Cardiac septum (tissue), 1 donor: ENCODE data around the gene KRTAP29-1. TPM values are rescaled to one million over a fixed set of nuclear protein-coding genes. Genes with fewer than 3 reads are reported as not detected.
A peak's percentile ranks its signal among the peaks of the same experiment; 100 is the strongest.
"Not testable (repeated sequence)": the region's sequence is repeated elsewhere in the genome, so short reads cannot be mapped to it uniquely, and the experiment has no call there.

Source experiments
- DNase-seq: peaks from one replicate; pipeline ENCODE4 v3.0.0-alpha.2; 2020; ENCODE audit warnings: low spot score
- intact Hi-C: fragments of 100-400 bp; cut with DNase I; formaldehyde crosslinking; loops from one replicate; pipeline ENCODE4 v1.14.0; 2022
- long read RNA-seq: library from polyadenylated mRNA; unstranded; transcript quantifications from one replicate; pipeline ENCODE4 v2.0.0, GENCODE V29; 2021
- total RNA-seq: library from RNA; stranded (reverse); fragmentation: NEBNext Ultra II Directional; extraction: Animal tissue kit (Norgen Biotek cat#: 25700); gene quantifications from one replicate; pipeline ENCODE4 v1.2.1, GENCODE V29; 2021
- donor health status: DM: no; HTN: no; CAD: no.

The KRTAP29-1 gene, protein sequence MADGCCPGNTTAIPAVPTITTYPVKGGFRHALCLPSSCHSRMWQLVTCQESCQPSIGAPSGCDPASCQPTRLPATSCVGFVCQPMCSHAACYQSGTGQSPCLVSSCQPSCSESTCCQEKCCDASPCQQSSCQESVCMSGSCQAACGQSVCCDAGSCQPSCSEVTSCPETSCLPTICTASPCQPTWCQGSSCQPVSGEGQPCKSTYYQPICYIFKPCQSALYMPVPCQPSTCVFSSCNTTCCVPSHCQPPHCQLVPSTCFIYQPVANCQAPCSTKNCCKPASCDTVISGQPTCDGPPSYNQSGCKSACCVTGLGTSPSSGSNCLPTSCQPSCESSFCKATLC
- total RNA-seq: not detected
- long read RNA-seq: 0 reads

DNA sequence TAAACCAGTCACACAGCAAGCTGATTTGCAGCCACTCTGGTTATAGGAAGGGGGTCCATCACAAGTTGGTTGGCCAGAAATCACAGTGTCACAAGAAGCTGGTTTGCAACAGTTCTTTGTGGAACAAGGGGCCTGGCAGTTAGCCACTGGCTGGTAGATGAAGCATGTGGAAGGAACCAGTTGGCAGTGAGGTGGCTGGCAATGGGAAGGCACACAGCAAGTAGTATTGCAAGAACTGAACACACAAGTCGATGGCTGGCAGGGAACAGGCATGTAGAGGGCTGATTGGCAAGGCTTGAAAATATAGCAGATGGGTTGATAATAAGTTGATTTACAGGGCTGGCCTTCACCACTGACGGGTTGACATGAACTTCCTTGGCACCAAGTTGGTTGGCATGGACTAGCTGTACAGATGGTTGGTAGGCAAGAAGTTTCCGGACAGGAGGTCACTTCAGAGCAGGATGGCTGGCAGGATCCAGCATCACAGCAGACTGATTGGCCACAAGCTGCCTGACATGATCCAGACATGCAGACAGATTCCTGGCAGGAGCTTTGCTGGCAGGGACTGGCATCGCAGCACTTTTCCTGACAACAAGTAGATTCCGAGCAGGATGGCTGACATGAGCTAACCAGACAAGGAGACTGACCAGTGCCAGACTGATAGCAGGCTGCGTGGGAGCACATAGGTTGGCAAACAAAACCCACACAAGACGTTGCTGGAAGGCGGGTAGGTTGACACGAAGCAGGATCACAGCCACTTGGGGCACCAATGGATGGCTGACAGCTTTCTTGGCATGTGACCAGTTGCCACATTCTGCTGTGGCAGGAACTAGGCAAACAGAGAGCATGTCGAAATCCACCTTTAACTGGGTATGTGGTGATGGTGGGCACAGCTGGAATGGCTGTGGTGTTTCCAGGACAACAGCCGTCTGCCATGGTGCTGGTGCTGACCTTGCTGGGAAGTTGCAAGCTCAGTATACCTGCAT, at the start of gene KRTAP29-1:
Gene KRTAP29-1, minus strand, starts transcription at position 936 of the 986 bp plus-strand sequence. Its CDS starts 0 bp downstream, at position 936.
- DNase-seq: peak; percentile 79
- intact Hi-C loops: loop anchor here (2.0 kb wide), 1 partner anchor 163 kb away; no protein-coding TSS in a partner anchor

DNA sequence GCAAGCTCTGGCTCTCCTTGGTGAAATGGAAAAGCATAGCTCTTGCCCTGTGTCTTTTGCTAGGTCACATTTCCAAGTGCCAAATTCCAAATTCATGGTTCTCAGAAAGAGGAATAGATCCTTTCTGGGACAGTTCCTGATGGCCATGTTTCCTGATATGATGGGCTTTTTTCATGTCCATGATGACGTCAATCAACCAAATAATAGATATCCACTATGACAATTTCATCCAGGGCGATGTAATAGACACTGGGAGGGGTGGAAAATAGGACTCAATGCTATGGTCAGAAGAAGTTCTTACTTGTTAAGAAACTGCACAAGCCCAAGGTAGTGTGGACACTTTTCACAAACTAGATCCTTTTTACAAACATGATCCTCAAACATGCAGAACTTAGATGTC, 48.5 kb upstream of the KRTAP29-1 start:
- no peak for DNase-seq
- intact Hi-C loops: no loop called here

DNA sequence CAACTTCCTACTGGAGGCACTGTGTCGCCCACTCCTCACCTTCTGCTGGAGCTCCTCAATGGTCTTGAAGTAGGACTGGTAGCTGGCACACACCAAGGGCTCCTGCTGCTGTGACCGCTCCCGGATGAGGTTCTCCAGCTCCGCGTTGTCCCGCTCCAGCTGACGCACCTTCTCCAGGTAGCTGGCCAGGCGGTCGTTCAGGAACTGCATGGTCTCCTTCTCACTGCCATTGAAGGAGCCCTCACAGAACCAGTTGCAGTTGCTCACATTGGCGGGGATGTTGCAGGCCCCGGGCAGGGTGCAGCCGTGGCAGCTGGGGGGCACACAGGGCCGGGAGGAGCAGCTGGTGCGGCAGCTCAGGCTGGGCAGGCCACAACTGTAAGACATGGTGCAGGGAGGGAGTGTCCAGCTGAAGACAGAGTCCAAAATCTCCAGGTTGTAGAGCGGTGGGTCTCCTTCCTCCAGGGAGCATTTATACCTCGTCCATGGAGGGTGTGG, 47.8 kb upstream of the KRTAP29-1 start, which contains the start of gene KRT33A:
Gene KRT33A, minus strand, starts transcription at position 448 of the 498 bp plus-strand sequence. Its CDS starts 61 bp downstream, at position 387.
- DNase-seq, intact Hi-C loops: not testable (repeated sequence)

DNA sequence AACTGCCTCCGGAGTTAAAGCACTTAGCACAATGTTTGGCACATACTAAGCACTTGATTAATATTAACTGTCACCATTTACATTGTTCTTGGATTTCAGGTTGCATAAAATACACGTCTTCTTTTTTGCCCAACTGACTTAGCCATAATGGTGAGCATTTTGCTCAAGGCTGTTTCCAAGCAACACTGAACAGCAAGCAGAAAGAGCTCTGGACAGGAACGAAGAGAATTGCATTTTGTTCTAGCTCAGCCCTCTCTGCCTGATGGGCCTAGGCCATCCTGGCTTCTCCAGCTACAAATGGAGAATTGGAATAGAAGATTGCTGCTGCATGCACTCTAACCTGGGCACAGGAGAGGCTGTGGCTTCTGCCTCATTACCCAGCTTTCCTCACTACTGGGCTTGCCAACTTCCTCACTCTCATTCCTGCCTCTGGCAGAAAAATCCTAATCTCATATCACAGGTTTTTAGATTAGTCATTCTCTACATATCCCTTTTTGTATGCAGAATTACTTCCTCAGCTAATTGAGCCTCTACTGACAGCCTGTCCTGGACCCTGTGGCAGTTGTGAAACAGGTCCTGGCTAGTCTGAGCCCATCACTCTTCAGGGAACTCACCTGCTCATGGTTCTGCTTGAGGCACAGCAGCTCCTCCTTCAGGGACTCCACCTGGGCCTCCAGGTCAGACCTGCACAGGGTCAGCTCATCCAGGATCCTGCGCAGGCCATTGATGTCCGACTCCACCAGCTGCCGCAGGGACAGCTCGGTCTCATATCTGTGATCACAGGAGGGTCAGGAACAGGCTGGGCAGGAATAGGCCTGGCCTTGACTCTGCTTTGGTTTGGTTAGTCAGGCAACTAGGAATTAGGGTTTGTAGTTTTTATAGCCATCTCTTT, 45.5 kb upstream of the KRTAP29-1 start:
- intact Hi-C loops: no loop called here
- no peak for DNase-seq

DNA sequence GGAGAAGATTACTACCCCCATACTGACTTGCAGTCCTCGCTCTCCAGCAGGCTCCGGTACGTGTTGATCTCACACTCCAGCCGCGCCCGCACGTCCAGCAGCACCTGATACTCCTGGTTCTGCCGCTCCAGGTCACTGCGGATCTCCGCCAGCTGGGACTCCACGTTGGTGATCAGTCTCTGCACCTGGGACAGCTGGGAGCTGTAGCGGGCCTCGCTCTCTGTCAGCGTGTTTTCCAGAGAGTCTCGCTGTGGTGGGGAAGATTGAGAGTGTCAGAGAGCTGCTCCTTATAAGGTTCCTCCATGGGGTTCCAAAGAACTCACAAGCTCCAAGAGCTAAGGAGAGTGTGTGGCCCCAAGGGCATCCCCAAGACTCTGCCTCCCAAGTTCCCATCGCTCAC, 43.8 kb upstream of the KRTAP29-1 start:
- intact Hi-C loops, DNase-seq: not testable (repeated sequence)

DNA sequence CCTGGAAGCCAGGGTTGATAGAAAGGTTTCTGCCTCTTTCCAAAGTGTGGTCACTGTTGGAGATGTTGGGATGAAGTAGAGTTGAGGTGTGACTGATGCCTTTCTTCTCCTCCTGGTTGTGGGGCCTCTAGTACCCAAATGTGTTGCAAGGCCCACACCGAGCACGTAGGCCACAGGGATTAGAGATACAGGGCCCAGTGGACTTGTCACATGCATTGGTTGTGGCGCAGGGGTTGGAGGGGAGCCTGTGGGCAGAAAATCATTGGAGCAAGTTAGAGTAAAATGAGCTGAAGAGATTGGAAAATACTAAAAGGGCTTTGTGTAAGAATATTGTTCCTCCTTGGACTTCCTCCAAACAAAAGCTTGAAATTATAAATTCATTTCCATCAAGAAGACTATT, 43.3 kb upstream of the KRTAP29-1 start:
- intact Hi-C loops: no loop called here
- no peak for DNase-seq

DNA sequence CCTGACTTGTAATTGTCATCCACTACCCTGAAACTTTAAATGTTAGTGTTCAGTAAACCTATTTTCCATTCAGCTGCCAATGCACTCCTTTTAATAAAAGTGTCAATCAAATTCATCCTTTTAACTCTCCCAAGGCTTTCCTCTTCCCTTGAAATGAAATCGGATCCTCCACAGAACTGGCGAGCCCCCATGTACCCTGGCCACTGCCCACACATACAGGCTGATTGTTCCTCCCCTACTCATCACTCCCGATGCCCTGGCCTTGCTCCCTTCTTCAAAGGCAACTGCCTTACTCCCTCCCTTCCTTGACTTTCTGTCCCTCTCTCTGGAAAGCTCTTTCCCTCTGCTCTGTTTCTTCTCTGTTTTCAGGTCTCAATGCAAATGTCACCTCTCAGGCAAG, 40.4 kb upstream of the KRTAP29-1 start:
- DNase-seq: no peak
- intact Hi-C loops: no loop called here

DNA sequence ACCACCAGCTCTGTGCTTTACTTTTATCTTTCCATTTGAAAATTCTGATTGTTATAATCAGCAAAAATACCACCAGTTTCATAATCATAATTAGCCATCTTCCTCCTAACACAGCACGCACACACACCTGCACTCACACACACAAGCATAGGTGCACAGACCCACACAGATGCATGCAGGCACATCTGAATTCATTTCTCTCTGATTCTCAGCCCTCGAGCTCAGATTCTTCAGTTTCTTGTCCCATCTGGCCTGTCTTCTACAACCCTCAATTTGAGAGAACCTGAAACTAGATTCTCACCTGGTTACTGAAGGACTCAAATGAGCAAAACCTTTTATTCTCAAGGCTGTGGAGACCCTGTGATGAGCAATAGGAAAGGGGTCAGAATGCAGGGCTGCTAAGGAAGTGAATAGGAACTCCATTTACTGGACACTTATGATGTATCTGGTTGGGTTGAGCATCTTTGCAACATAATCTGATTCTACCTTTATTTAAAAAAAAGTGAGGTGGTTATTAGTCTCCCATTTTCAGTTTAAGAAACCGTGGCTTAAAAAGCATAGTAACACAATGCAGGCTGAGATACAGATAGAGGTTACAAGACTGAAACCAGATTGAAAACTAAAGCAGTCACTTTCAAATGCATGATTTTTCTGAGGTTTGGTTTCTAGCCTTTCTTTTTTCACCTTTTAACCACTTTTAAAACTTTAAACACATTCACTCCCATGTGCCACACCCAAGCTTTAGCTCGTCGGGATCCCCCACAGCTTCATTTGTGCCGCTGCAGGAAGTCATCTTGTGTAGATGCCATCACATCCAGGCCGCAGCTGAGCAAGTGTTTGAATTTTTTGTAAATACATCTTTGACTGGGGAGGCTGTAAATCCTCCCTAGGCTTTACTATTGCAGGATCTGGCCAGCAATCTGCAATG, 38.5 kb upstream of the KRTAP29-1 start:
- no peak for DNase-seq
- intact Hi-C loops: no loop called here

DNA sequence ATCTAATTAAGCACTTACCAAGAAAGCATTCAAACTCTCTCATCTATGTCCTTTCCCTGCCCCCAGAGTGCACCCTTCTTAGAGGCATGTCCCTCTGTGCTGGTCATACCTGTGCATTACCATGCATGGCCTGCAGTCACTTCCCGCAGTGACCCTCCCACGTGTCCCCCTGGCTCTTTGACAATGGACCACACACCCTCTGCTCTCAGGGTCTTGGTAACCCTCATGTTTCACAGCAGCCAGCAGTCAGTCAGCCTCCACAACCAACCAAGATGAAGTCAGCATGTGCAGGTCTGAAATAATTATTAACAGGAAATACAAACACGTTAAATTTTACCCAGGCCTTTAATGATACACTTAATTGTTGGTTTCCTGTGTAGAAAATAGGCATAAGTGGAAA, 37.8 kb upstream of the KRTAP29-1 start:
- no peak for DNase-seq
- intact Hi-C loops: no loop called here

DNA sequence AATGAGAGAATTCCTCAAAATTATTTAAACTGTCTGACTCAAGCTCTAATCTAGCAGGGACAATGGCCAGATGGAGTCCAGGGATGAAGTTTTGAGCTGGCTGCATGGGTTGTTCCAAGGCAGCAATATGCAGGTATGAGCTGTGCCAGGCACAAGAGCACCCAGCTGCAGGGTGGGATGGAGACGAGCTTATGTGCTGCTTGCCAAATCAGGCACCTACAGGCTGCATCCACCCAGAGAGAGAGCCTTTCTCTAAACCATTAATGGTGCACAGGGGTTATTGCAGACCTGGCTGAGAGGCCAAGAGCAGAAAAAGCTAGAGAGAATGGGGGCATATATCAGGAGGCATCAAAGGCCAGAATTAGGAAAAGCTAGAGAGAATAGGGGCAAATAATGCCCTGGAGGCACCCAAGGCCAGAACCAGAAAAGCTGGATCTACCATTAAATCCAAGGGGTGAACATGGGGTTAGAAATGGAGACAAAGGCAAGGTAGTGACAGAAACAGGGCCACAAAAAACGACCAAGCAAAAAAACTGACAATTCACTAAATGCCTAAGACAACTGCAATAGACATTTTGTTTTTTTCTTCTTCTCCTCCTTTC, 37.0 kb upstream of the KRTAP29-1 start:
- no peak for DNase-seq
- intact Hi-C loops: no loop called here

DNA sequence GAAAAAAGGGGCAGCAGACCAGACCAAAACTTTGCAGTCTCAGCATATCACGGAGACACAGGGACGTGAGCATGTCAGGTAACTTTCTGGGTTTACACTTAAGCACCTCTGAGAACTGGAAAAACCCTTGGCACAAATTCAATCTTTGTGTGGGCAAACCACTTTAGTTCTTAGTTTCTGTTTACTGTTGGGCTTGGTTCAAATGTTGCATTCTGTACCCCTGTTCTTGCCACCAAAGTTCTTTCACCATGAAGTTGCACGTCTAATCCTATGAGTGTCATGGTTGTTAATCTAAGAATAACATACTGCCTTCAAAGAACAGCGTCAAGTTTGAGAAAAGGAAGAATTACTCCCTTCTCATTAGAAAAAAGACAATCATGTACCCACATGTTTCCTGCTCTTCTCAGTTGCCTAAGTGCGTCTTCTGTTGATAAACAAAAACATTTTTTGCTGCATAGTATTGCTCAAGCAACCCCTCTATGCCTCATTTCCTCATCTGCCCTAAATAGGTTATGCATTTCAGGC, 36.4 kb upstream of the KRTAP29-1 start:
- intact Hi-C loops: no loop called here
- no peak for DNase-seq

DNA sequence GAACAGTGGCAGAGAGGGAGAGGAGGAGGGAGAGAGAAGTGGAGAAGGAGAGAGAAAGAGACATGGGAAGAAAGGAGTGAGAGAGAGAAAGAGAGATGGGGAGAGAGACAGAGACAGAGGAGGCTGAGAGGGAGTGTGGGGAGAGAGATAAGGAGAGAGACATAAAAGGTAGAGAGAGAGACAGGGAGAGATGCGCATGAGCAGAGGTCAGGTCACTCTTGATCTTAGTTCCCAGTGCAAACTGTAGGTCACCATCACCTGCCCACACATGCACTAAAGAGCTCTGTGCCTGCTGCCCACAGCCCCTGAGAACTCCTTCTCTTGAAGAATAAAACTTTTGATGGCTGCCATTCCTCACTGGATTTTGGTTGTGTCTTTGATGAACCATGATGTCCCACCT, 33.1 kb upstream of the KRTAP29-1 start:
- DNase-seq: no peak
- intact Hi-C loops: no loop called here

DNA sequence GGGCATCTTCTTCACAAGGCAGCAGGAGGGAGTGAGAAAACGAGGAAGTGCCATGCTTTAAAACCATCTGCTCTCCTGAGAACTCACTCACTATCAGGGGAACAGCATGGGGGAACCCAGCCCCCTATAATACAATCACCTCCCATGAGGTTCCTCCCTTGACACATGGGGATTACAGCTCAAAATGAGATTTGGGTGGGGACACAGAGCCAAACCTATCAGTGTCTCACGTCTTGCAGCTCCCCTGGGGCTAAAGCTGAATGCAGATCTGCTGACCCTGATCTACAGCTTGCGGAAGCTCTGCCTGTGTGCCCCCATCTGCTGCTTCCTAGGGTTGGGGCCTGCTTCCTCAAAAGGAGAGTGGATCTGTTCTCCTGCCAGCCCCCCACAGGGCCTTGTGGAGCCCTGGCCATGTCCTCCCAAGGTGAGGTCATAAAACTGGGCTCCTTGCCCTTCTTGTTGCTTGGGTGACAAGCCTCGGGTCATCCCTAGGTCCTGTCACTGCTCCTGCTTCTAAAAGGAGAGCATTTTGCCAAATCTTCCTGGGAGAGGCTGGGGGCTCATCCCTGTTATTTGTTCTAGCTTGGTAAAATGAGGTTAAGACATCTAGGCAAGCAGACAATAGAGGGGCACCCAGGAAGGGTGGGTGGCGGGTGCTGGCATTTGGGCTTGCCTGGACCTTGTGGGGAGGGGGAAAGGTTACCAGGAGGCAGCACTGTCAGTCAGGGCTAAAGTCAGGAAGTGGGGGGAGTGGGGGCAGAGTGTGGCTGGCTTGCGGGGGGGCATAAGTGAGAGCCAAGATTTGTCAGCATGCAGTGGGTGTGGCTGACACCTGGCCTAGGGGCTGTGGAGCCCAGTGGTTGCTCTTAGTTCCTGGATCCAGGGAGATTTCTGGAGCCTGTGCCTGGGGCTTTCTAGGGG, 32.0 kb upstream of the KRTAP29-1 start:
- intact Hi-C loops: no loop called here
- no peak for DNase-seq

DNA sequence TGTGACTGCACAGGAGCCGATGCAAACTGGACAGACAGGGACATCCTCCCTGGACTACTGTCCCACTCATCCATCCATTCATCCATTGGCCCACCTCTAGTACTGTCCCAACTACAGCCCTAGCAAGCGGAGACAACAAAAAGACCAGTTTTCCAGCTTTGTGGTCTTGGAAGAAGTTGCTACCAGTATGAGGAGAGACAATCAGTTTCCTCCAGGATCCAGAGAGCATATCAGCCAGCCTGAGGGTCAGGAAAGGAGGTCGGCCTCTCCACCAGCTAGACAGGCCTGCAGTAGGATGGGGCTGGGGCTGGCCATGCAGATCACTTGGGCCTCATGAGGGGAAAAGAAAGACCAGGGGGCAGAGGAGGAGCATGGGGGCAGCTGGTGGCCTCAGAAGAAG, 31.2 kb upstream of the KRTAP29-1 start:
- intact Hi-C loops: no loop called here
- DNase-seq: no peak

DNA sequence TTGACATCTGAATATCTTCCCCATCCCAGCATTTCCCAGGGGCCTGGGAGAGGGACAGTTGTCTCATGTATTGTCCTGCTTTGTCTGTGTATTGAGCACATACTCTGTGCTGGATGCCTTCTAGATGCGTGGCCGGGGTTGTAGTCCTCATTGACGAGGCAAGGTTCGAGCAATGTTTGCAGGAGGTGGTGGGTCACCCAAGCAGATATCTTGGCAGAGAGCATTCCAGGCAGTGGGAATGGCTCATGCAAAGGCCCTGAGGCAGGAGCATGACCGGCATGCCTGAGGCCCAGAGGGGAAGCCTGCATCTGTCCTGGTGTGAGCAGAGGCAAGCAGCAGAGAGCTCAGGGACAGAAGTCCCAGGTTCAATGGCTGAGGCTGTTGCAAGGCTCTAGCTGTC, 30.4 kb upstream of the KRTAP29-1 start:
- no peak for DNase-seq
- intact Hi-C loops: no loop called here

DNA sequence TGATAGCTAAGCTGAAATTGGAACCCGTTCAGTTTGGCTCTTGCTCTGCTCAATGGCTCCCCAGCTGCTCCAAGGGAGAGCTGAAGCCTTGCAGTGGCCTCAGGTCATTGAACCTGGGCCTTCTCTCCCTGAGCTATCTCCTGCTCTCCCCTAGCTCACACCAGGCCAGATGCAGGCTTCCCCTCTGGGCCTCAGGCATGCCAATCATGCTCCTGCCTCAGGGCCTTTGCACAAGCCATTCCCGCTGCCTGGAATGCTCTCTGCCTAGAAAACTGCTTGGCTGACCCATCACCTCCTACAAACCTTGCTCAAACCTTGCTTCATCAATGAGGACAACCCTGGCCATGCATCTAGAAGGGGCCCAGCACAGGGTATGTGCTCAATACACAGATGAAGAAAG, 29.6 kb upstream of the KRTAP29-1 start:
- intact Hi-C loops: no loop called here
- no peak for DNase-seq

DNA sequence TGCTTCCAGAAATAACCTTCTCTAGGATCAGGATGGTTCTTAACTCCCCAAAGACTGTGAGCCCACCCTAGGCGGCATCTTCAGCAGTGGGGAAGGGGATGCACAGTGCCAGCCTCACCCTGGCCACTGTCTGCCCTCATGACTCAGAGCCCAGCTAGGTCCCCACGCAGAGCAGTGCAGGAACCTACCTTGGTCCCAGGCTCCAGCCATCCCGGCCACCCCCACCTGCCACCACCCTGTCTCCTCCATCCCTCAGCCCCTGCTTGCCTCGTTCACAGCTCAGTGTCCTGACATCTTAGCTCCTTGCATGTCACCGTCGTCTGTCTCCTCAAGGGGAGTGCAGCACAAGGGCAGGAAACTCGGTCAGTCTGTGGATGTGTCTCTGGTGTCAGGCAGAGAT, 29.0 kb upstream of the KRTAP29-1 start:
- intact Hi-C loops: no loop called here
- DNase-seq: no peak
